HTR-8/SVneo (cell line): Measurements from ENCODE around the gene CNKSR3.

Source experiments
- DNase-seq: peaks from one replicate; pipeline ENCODE4 v3.0.0; 2011; ENCODE audit warnings: low spot score, mixed read lengths; ENCODE audit not compliant: insufficient read length
- FAIRE-seq: peaks from 2 replicates; lab custom pipeline; 2011; peaks lifted over from hg19 to GRCh38; lab: Jason Lieb, UNC

CNKSR3 gene

DNA sequence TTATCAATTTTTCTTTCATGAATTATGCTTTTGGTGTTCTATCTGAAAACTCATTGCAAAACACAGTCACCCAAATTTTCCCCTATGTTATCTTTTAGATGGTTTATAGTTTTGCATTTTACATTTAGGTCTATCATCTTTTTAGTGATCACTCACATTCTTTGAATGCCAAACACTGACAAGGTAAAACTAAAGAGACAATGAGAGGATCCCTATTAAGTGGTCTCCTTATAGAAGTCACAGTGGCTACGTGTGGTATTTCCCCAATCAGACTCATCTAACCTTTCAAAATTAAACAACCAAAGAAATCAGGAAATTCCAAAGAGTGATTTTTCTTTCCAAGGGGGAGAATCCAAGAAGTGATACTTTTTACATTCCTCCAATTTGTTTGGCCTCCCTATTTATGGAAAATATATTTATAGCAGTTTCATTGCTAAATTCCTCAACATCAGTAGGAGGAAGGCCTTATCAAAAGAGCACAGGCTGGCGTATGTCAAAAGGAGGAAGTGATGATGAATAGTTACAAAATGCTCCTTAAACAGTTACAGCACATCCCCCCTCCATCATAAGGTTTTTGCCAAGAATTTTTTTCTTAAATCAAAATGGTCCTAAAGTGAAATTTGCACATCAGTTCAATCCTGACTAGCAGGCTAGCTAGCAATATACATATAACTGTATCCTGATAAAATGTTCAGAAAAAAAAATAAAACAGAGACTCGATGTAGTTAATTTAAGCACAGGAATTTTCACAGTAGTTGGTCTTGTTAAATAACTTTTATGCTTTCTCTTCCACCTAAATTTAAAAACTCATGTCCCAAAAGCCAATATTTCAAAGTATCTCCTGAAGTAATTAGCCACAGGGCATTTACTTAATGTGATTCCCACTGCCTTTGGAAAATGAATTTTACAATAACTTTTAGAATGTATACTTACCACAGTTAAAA is 77.7 kb downstream of the CNKSR3 start:
- DNase-seq (no peak), FAIRE-seq (no peak)

DNA sequence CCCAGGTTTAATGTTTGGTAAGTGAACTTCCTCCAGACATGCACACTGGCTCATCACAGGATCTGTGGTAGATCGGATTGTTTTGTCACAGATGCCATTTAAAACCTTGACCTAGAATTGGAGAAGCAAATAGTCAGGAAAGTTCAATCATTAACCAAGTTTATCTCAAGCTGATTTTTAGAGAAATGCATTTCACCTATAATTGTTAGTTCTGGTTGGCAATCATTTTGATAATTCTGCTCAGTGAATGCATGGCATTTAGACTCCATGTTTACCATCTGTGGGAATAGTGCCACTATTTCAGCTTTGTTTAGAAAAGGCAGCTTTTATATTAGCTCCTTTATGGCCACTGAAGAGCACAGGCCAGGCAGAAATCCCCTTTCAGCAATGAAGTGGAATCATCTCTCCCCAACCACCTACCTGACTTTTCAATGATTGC is 80.0 kb downstream of the CNKSR3 start:
- DNase-seq (no peak), FAIRE-seq (no peak)

DNA sequence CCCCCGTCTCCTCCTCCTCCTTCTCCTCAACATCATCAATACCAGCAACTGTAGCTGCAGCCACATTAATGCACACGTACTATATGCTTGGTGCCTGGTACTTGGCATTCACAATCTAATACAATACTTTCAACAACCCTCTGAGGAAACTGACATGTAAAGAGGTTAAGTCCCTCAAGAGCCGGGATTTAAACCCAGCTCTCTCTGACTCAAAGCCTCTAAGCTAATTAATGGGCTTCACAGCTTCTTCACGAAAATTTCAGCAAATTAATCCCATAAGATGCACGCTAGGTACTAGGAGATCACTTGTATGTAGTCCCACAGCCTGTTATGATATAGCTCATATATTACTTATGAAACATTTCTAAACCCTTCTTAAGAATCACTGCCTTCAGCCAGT is 80.8 kb downstream of the CNKSR3 start:
- DNase-seq, result no peak
- no peak for FAIRE-seq

DNA sequence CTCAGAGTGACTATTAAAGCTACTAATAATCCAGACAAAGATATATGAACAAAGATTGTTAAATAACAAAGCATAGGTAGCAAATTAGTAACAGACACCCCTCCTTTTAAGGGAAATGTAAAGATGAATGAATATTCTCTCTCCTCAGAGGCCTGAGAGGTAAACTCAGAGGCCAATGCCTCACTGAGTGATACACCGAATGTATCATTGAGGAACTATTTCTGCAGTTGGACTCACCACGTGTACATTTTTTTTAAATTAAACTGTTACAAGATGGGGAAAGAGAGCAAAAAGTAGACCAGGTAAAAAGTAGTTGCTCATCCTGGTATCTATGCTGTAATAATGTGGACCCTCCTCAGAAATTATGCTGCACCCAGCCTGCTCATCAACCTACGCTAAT is 81.6 kb downstream of the CNKSR3 start:
- DNase-seq, result no peak
- FAIRE-seq, result no peak

DNA sequence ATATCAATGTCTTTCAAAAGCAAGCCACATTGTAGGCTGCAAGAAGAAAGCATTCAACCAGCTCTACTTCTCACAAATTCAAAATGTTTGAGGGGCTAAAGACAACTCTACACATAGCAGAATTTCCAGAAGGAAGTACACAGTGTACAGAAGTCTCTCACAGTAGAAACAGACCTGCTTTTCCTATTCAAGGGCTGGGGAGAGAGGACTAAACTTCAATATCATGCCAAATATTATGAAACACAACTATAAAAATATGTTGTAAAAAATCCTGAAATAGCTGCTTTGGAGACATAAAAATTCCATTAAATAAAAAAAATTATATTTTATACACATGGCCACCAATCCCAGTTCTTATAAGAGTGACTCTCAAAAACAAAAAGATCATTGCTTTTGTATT is 83.0 kb downstream of the CNKSR3 start:
- no peak for FAIRE-seq

DNA sequence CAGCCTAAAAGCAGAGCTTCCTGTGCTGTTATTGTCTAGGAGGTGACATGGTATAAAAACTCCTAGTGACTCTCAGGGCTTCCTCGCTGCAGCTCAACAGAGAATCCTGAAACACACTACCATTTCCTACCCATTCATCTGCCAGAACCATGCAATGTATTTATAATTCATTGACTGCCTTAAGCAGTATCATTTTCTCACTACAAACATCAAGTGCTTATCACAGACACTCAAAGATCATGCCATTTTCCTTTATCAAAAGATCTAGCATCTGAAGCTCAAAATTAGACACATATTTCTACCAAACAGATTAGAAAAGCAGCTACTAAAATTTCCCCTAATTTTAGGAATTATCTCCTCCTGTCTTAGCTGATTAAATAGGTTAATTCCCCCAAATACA is 83.5 kb downstream of the CNKSR3 start:
- DNase-seq, result no peak

More for the DNA sequence above, 83.0 kb downstream of the CNKSR3 start:
- DNase-seq, result no peak

DNA sequence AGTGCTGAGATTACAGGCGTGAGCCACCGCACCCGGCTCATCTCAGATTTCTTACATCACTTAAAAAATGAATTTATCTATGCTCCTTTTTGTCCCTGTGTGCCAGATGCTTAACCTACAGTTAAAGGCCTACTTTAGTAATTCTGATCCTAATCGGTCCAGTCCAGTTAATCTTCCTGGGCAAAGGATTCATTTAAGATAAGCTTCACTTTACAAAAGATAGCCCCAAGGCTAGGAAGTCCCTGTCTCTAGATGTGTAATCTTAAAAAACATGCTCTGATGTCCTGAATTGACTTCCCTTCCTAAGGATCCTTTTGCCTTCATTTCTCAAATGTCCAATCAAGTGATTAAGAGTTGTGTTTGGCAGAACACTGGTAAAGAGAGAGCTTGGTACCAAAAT is 85.5 kb downstream of the CNKSR3 start:
- DNase-seq (no peak), FAIRE-seq (no peak)

More for the DNA sequence above, 83.5 kb downstream of the CNKSR3 start:
- no peak for FAIRE-seq

DNA sequence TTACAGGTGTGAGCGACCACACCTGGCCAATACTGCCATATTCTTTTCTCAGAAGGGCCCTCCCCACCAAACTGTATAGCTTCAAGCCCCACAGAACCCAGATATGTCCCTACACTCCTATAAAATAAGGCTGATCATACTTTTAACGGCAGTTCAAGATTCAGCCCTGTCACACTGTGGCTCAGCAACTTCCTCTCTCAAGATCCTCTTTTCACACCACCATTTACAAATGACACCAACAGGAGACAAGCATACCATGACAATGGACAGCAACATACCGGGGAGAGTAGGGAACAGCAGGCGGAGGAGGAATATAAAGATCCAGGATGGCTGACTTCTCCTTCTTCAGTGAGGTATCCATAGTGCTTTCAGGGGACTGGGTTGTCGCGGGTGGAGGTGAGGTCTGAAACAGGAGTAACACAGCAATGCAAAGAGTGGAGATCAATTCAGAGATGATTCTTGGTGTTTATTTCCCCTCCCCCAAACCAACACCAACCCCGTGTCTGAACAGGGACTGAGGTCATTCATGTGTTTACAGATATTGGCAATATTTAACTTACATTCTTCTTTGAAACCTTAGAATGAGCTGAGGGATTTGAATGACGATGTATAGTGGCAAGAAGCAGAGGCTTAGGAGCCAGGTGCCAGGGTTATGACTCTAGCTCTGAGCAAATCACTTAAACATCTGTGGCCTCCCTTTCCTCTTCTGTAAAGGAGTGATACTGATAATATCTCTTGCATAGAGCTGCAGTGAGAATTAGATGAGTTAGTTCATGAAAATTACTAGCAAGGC is 96.3 kb downstream of the CNKSR3 start:
- DNase-seq (peak; percentile 34), FAIRE-seq (no peak)

DNA sequence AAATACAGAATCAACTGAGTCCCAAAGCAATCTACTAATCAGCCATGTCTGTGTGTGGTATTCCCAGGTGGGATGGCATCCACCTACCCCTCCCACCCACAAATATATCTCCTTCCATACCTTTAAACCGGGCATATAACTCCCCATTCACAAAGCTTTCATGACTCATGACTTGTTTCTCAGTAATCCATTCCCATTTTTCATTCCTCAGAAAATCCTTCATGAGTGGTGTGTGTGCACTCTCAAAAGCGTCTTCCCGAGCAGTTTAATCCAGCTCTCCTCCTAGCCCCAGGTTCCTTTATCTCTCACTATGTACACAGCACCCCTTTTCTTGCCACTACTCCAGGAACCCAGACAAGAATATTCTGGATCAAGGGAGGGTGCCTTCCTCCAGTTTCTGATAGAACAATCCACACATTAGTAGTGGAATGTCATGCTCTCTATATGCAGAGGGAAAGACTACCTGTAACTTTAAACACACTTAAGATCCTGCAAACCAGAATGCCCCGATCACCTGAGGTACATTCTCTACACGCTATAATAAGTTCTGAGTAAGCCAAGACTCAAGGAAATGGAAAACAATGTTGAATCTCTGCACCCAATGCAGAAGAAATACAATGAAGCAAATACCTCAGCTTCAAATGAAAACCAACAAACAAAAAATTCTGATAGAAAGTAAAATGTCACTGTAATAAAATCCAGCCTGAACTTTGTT is 98.2 kb downstream of the CNKSR3 start:
- no peak for FAIRE-seq
- DNase-seq, result no peak

DNA sequence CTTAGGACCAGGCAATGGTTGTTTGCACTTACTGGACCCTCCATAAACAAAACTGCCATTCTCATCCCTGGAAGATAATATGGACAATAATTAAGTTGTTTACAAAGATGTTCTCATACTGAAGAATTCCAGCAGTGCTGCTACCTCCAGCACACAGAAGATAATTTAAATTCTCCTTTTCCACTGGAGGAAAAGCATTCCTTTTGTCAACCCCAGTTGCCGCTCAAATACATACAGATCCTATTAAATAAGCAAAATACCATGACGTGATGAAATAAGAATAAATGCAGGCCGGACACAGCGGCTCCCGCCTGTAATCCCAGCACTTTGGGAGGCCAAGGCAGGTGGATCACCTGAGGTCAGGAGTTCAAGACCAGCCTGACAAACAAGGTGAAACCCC is 99.4 kb downstream of the CNKSR3 start:
- DNase-seq (no peak), FAIRE-seq (no peak)

DNA sequence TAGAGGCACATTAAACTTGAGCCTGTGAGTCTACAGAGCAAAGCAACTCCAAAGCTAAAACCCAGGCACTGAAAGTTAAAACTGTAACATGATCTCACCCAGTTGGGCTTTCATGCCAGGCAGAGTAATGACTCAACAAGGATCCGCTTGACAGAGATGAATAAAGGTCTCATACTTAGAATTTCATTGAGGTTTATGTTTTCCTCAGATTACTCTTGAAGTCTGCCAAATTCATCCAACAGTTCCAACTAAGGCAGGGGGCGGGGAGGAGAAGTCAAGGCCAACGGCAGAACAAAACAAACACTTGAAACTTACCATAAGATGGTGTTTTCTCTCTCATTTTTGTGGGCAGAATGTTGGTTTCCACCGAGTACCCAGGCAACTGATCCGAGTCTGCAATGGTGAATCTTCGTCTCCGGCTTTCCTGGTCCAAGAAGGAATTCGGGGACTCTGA is 99.8 kb downstream of the CNKSR3 start:
- FAIRE-seq, result peak; percentile 75
- peak; percentile 69 for DNase-seq

DNA sequence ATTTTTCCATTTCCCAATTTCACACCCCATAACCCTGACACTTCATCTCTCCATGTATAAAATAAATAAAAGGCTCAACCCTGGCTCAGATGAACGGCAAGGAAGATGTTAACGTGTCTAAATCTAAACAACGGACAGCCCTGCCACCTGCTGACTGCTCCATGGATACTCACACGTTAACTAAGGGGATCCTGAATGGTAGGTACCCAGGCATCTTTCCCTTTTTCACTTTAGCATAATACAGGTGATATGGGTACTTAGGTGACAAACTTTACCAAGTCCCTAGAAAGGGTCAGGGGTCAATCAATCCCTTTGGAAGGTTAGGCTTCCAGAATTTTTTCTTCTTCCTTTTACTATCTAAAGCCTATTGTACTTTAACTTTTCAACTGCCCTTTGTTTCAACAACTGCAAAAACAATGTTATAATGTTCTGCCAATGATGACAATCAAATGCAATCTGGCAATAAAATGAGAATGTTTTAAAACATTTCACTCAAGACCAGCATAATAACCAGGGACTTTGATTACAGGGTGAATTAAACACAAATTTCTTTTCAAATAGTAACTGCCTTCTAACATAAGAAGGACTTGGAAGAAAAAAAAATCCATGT is 101.5 kb downstream of the CNKSR3 start:
- FAIRE-seq (no peak), DNase-seq (peak; percentile 36)

DNA sequence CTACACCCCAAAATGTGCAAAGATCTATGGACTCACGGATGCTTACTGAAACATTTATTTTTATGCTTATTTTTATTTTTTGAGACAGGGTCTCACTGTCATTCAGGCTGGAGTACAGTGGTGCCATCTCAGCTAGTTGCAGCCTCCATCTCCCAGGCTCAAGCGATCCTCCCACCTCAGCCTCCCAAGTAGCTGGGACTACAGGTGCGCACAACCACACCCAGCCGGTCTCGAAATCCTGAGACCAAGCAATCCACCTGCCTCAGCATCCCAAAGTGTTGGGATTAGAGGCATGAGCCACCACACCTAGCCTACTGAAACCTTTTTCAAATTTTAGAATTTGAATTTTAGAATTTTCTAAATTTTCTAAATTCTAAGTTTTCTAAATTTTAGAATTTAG is 103.0 kb downstream of the CNKSR3 start:
- DNase-seq (no peak), FAIRE-seq (no peak)

DNA sequence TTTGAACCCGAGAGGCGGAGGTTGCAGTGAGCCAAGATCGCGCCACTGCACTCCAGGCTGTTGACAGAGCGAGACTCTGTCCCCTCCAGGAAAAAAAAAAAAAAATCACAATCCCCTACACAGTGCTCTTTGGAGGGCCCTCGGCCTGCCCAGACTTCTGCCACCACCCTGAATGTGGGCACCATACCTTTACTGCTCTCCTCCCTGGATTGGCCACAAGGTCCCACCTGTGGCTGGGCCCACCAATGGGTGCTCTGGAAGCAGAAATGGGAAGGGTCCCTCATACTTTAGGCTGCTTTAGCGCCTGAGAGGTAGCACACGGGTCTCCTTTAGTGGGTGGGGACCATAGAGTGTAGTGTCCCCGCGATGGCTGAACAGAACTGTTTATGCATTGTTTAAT is 103.6 kb downstream of the CNKSR3 start:
- FAIRE-seq (no peak), DNase-seq (no peak)

DNA sequence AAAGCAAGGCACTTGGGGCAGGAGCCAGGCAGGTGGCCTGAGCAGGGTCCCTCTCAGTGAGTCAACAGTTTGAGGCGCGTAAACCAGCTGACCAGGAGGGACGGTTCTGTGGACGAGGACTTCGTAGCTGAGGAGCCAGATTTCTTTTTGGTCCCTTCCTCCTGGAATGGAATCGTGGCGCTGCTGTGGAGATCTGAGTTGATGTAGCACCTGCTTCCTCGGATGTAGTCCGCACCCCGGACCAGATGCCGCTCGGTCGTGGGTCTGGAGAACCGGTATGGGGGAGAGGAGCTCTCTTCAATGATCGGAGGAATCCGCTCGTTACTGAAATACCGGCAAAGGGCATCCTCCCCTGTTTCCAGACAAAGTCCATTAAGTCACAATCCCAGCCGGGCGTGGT is 104.2 kb downstream of the CNKSR3 start:
- FAIRE-seq, result no peak
- no peak for DNase-seq

DNA sequence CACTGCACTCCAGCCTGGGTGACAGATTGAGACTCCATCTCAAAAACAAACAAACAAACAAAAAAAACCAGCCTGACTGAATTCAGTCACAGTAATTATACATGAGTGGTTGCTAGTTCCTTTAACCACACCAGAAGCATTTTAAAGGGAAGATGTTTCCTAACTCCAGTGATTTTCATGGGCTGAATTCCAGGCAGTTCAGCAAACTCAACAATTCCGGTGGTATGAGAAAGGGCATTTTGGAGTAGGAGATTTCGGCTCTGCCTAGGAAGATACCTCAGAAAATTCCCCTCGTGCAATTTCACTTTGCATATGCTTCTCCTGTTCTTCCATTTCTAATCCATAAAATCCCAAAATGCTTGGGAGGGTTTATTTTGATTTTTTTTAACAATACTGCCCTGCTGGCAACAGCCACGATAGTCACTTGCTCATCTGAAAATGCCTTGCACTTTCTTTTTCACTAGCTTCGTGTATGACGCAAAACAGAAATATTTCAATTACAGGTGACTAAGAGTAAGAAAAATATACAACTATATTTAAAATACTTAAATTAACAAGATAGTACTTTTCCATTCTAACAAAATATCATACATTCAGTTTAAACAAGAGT is 105.6 kb downstream of the CNKSR3 start:
- no peak for FAIRE-seq
- no peak for DNase-seq

DNA sequence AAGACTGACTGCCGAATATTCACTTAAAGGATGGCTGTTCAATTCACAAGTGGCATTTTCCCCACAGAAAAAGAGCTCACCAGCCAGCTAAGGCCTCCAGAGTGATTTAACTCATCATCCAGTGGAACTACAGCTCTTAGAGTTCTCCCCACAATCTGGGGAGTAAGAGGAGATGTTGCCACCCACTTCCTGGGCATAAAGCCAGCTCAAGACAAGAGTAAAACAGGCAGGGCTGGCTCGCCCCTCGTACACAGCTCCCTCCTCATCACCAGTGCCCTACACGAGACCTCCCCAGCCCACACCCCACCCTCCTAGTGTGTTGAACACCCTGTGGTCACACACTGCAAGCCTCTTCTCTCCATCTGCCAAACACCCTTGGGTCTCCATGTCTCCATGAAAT is 106.7 kb downstream of the CNKSR3 start:
- DNase-seq (peak; percentile 59), FAIRE-seq (peak; percentile 9)

DNA sequence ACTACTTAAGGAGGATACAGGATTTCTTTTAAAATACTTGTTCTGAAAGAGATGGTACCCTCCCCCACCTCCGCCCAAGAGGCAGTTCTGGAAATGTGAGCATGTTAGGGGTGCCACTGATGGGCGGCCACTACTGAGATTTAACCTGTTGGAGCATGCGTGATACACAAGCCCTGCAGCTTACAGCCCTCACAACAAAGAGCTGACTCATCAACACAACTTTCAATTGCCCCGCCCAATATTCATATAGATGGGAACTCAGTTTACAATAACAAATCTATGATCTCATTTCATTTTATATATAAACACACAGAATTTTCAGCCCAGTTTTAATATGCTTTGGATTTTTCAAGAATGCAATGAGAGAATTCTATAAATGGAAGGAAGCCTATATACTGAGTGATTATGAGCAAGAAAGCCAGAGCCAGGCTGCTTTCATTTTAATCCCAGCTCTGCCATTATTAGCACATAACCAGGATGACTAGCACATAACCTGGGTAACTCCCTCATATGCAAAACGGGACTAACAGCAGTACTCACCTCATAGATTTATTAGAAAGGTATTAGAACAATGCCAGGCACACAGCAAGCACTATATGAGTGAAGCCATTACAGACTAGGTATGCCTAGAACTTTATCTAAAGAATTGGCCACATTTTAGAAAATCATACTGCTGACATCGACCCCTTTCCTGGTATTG is 108.3 kb downstream of the CNKSR3 start:
- FAIRE-seq (no peak), DNase-seq (no peak)

DNA sequence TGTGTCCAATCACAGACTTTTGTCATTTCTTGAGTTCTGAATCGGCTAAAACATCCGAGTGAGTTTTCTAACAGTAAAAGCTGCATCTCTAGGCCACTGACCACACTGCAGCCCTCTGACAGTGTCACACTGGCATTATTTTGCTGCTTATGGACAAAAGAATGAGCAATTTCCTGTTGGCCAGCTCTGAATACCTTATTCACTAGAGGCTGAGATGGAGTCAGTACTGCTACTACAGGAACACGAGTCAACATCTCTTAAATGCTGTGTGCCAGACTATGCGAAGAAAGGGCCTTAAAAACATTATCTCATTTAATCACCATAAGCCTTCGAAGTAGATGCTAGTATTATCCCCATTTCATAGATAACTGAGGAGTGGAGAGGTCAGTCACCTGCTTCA is 111.4 kb downstream of the CNKSR3 start:
- DNase-seq, result no peak
- FAIRE-seq, result no peak
